Adrenal gland (tissue), 12 donors: ENCODE results near the gene CTRB2. TPM values are rescaled to one million over a fixed set of nuclear protein-coding genes. Genes with fewer than 3 reads are reported as not detected.
"Not testable (repeated sequence)": the region's sequence is repeated elsewhere in the genome, so short reads cannot be mapped to it uniquely, and the experiment has no call there.

ENCODE experiments used
- DNase-seq, 7 donors: peaks; one replicate each; pipeline ENCODE4 v3.0.0-alpha.2; 2019 to 2020
- H3K27ac ChIP-seq, 5 donors: fragments of 200-600 bp; sonication (generic) in 4 of 5; 1 replicate in 3 of 5; 2 replicates in 2 of 5; pipeline versions ENCODE4 v1.5.1 to v1.8.0; 2016 to 2020; ENCODE audit warnings: mild to moderate bottlenecking in 1 of 5
- H3K27me3 ChIP-seq: fragments of 200-600 bp; 2 replicates; pipeline ENCODE4 v1.8.0; 2021
- H3K36me3 ChIP-seq, 2 donors: fragments of 200-600 bp; replicated peaks in 1 of 2; 1 replicate in 1 of 2; 2 replicates in 1 of 2; pipeline versions ENCODE4 v1.5.1 to v1.8.0; 2018 to 2022
- H3K4me1 ChIP-seq, 2 donors: fragments of 200-600 bp; replicated peaks in 1 of 2; 1 replicate in 1 of 2; 2 replicates in 1 of 2; pipeline versions ENCODE4 v1.5.1 to v1.8.0; 2018 to 2021
- H3K4me3 ChIP-seq, 4 donors: fragments of 200-600 bp; sonication (generic) in 3 of 4; one replicate each; pipeline ENCODE4 v1.5.1; 2016 to 2018
- H3K9me3 ChIP-seq, 3 donors: fragments of 200-600 bp; sonication (generic) in 1 of 3; replicated peaks in 1 of 3; 1 replicate in 2 of 3; 2 replicates in 1 of 3; pipeline versions ENCODE4 v1.5.1 to v1.8.0; 2016 to 2021
- CTCF ChIP-seq, 6 experiments: fragments of 450-650 bp in 4 of 6; fragments of 200-600 bp in 2 of 6; sonication (generic) in 1 of 6; IDR thresholded peaks; 1 replicate in 5 of 6; 2 replicates in 1 of 6; pipeline versions ENCODE4 v1.5.1 to v1.8.0; 2016 to 2021; ENCODE audit warnings: antibody characterized with exemption in 6 of 6, mild to moderate bottlenecking in 2 of 6, moderate library complexity in 1 of 6
- POLR2A ChIP-seq, 2 donors: fragments of 450-650 bp; IDR thresholded peaks; one replicate each; pipeline ENCODE4 v1.6.1; 2017; ENCODE audit warnings: antibody characterized with exemption in 2 of 2, mild to moderate bottlenecking in 2 of 2, moderate library complexity in 1 of 2
- WGBS, 4 donors: extraction: QIAGEN DNeasy Blood & Tissue Kit in 2 of 4; methylation state at CpG; one replicate each; pipeline versions ENCODE4 v1.1.5 to v1.1.7; 2013 to 2017; 5-methylcytosine and 5-hydroxymethylcytosine counted together
- intact Hi-C, 2 donors: fragments of 100-400 bp; cut with DNase I; formaldehyde crosslinking; loops; one replicate each; pipeline versions ENCODE4 v1.14.1 to v1.15.0; 2022 to 2023
- polyA plus RNA-seq, 3 donors: library from polyadenylated mRNA; stranded (reverse); fragments of 200-250 nt in 2 of 3; fragments of 350-450 nt in 1 of 3; fragmentation: Illumina TruSeq in 1 of 3; extraction: RNeasy Lipid Tissue Mini Kit (QIAGEN cat#74804) in 1 of 3; gene quantifications; one replicate each; pipeline ENCODE4 v1.2.3, GENCODE V29; 2013 to 2014
- total RNA-seq, 9 donors: library from RNA; depleted of rRNA in 4 of 9; stranded (reverse); fragments of >200 nt in 4 of 9; fragments of 120-200 nt in 1 of 9; fragmentation: NEBNext Ultra II Directional in 1 of 9; extraction: Animal tissue kit (Norgen Biotek cat#: 25700) in 1 of 9; gene quantifications; one replicate each; pipeline versions ENCODE4 v1.1.0 to v1.2.4, GENCODE V29; 2013 to 2023
- donor health status: healthy with polysubstance abuse.
- donor health status: Bipolar disorder and iron deficiency.
- donor health status: DM: yes; HTN: yes; CAD: no.
- donor health status: DM: no; HTN: no; CAD: no.
- donor health status: DM: no; HTN: no; CAD: no.
- donor health status: DM: yes; HTN: yes; CAD: no.

CTRB2 gene
- total and polyA plus RNA-seq, 12 donors, result 0.88 to 15.1 (median 3.3) TPM; not detected in 5

- Histone ChIP-seq H3K4me1 (peaks cover 8 to 14% of the 10 kb centered on the region in 2 donors), H3K9me3 (no peaks in the 10 kb centered on the region), H3K27ac (no peak overlapping the region), H3K4me3 (no peak overlapping the region), H3K27me3 (no peaks in the 10 kb centered on the region), H3K36me3 (no peaks in the 10 kb centered on the region)
- 82 to 89% (median 87%) methylated on average over 7 of the region's 7 CpGs for WGBS, 4 donors
- TF ChIP-seq CTCF (IDR thresholded peaks at IDR 0.05) (no peak), POLR2A (IDR thresholded peaks at IDR 0.05) (no peak)
- intact Hi-C loops, result no loop called here
- DNase-seq, result no peak
Observed at GRCh38 chr16:75216576-75216975, 9.6 kb upstream of the CTRB2 start.

DNA sequence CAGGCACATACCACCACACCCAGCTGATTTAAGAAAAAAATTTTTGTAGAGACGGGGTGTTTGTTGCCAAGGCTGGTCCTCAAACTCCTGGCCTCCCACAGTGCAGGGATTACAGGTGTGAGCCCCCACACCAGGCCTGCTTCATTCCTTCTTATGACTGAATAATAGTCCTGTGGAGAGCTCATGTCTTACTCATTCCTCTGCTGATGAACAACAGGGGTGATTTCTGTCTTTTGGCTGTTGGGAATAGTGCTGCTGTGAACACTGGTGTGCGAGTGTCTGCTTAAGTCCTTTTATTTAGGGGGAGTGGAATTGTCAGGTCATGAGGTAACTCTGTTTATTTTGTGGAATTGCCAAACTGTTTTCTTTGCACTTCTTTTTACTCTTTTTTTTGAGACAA is 9.2 kb upstream of the CTRB2 start:
- H3K4me3 ChIP-seq, result no peak overlapping the region
- no peak for DNase-seq
- no peaks in the 10 kb centered on the region for H3K36me3 ChIP-seq
- TF ChIP-seq POLR2A (IDR thresholded peaks at IDR 0.05) (no peak), CTCF (IDR thresholded peaks at IDR 0.05) (no peak)
- H3K9me3 ChIP-seq, result no peaks in the 10 kb centered on the region
- H3K4me1 ChIP-seq, result peaks cover 8 to 14% of the 10 kb centered on the region in 2 donors
- H3K27ac ChIP-seq, result no peak overlapping the region
- intact Hi-C loops, result no loop called here
- H3K27me3 ChIP-seq, result no peaks in the 10 kb centered on the region
- 88 to 100% (median 93%) methylated on average over 2 of the region's 2 CpGs for WGBS, 4 donors

- 77 to 89% (median 85%) methylated on average over 10 of the region's 10 CpGs for WGBS, 4 donors
- H3K36me3 ChIP-seq, DNase-seq, H3K9me3 ChIP-seq, H3K4me1 ChIP-seq, H3K27ac ChIP-seq, H3K27me3 ChIP-seq, intact Hi-C loops, H3K4me3 ChIP-seq: not testable (repeated sequence)
Observed at GRCh38 chr16:75211286-75211685, 4.3 kb upstream of the CTRB2 start.

DNA sequence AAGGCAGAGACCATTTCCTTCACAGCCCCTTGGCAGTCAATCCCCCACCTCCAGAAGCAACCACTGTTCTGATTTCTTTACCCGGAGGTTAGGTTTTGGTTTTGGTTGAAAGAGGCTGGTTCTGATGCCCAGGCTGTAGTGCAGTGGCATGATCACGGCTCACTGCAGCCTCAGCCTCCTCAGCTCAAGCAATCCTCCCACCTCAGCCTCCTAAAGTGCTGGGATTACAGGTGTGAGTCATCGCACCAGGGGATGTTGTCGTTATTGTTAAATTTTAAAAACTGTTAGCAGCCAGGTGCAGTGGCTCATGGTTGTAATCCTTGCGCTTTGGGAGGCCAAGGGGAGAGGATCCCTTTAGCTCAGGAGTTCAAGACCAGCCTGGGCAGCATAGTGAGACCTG is 3.0 kb upstream of the CTRB2 start:
- no peak for DNase-seq
- TF ChIP-seq POLR2A (IDR thresholded peaks at IDR 0.05) (no peak), CTCF (IDR thresholded peaks at IDR 0.05) (no peak)
- H3K27me3 ChIP-seq, result no peaks in the 10 kb centered on the region
- no peaks in the 10 kb centered on the region for H3K9me3 ChIP-seq
- no peak overlapping the region for H3K27ac ChIP-seq
- WGBS, 4 donors, result 84 to 92% (median 89%) methylated on average over 5 of the region's 5 CpGs
- intact Hi-C loops, result no loop called here
- no peaks in the 10 kb centered on the region for H3K36me3 ChIP-seq
- H3K4me3 ChIP-seq, result no peak overlapping the region
- H3K4me1 ChIP-seq, result no peaks in the 10 kb centered on the region

- intact Hi-C loops, H3K27me3 ChIP-seq, H3K27ac ChIP-seq, H3K4me1 ChIP-seq, H3K9me3 ChIP-seq, H3K36me3 ChIP-seq, H3K4me3 ChIP-seq, DNase-seq: not testable (repeated sequence)
- WGBS, 4 donors, result 84 to 92% (median 90%) methylated on average over 7 of the region's 7 CpGs
Observed at GRCh38 chr16:75209514-75209913, 2.6 kb upstream of the CTRB2 start.
